Smooth muscle cell of the pulmonary artery (primary cell): Measurements from ENCODE around the gene TMED7. TPM values are rescaled to one million over a fixed set of nuclear protein-coding genes. Genes with fewer than 3 reads are reported as not detected.

Experiments
- total RNA-seq: library from RNA; depleted of rRNA; stranded (reverse); fragments of >200 nt; gene quantifications from 2 replicates; pipeline ENCODE4 v1.2.3, GENCODE V29; 2014

The TMED7 gene
- 199 and 381 TPM in 2 replicates for total RNA-seq

GRCh38 chr5:115625579-115626444, at the start of gene TMED7:
Gene TMED7 (minus strand): TSS chr5:115626036. CDS start chr5:115625792, 244 bp downstream.

GRCh38 chr5:115601701-115602590, 23.9 kb downstream of the TMED7 start, which contains the start of gene TICAM2:
Gene TICAM2 (minus strand): TSS chr5:115602479. CDS start chr5:115581256, 21,223 bp downstream.

Other genes starting within 250 kb of the TMED7 start
- gene FEM1C, start 81.3 kb downstream of the TMED7 start, total RNA-seq = 28.3 and 31.9 TPM in 2 replicates
- 4.3 and 4.8 TPM in 2 replicates for gene TICAM2, start 23.6 kb downstream of the TMED7 start, total RNA-seq
- gene CDO1, start 190.6 kb upstream of the TMED7 start, total RNA-seq = 10.9 and 12.5 TPM in 2 replicates
- 49.6 and 61.6 TPM in 2 replicates for gene ATG12, start 215.5 kb upstream of the TMED7 start, total RNA-seq
- gene AP3S1, start 215.9 kb upstream of the TMED7 start, total RNA-seq = 66.4 and 92.6 TPM in 2 replicates